SK-N-SH treated with all-trans-retinoic acid at 6 μM for 48 hours (cell line): ENCODE results near the gene GRIA3.

Experiments used
- ARNTL ChIP-seq: fragments of 450-650 bp; formaldehyde crosslinking; IDR thresholded peaks from 2 replicates; pipeline ENCODE4 v1.5.0; 2020; ENCODE audit warnings: low read depth, mild to moderate bottlenecking, moderate library complexity, borderline replicate concordance
- BACH2 ChIP-seq: fragments of 250-450 bp; sonication (Bioruptor Pico); IDR thresholded peaks from 2 replicates; pipeline ENCODE4 v1.9.0; 2021; ENCODE audit warnings: mild to moderate bottlenecking, borderline replicate concordance
- CSDC2 ChIP-seq: fragments of 250-450 bp; sonication (Bioruptor Pico); IDR thresholded peaks from 2 replicates; pipeline ENCODE4 v1.5.0; 2020; ENCODE audit warnings: mild to moderate bottlenecking, moderate library complexity
- GLIS3 ChIP-seq: fragments of 250-450 bp; sonication (Bioruptor Pico); IDR thresholded peaks from 2 replicates; pipeline ENCODE4 v1.5.0; 2020; ENCODE audit warnings: mild to moderate bottlenecking, moderate library complexity
- PATZ1 ChIP-seq: fragments of 250-450 bp; sonication (Bioruptor Pico); IDR thresholded peaks from 2 replicates; pipeline ENCODE4 v1.8.0; 2020; ENCODE audit warnings: mild to moderate bottlenecking, moderate library complexity, borderline replicate concordance
- RARB ChIP-seq: fragments of 250-450 bp; sonication (Bioruptor Pico); IDR thresholded peaks from 2 replicates; pipeline ENCODE4 v1.8.0; 2021; ENCODE audit warnings: mild to moderate bottlenecking, moderate library complexity

- TF ChIP-seq BACH2 (CRISPR knock-in tag): no peak
- no peak for TF ChIP-seq ARNTL
- no peak for TF ChIP-seq CSDC2 (CRISPR knock-in tag)
- TF ChIP-seq PATZ1 (CRISPR knock-in tag): no peak
- no peak for TF ChIP-seq GLIS3
- no peak for TF ChIP-seq RARB
These were observed 284.4 kb downstream of the GRIA3 start for GRCh38 chrX:123468481-123468880.
